Epithelial cell of proximal tubule (primary cell): ENCODE data around the gene CNN3. TPM values are rescaled to one million over a fixed set of nuclear protein-coding genes. Genes with fewer than 3 reads are reported as not detected.
A peak's percentile ranks its signal among the peaks of the same experiment; 100 is the strongest.

ENCODE experiments used
- DNase-seq: peaks from one replicate; pipeline ENCODE4 v3.0.0-alpha.2; 2011; ENCODE audit warnings: low read depth
- H3K4me3 ChIP-seq: 2 replicates; pipeline ENCODE4 v1.5.1; 2011; ENCODE audit warnings: low read depth, mild to moderate bottlenecking, low read length
- total RNA-seq: library from RNA; depleted of rRNA; stranded (reverse); fragments of >200 nt; gene quantifications from 2 replicates; pipeline ENCODE4 v1.2.3, GENCODE V29; 2015
- TF ChIP-seq, protein P1 (sequence below): conservative IDR thresholded peaks from 2 replicates; pipeline ENCODE4 v1.5.1; 2012; ENCODE audit warnings: low read depth, mild to moderate bottlenecking, low read length

The CNN3 gene
- total RNA-seq, 1 donor from 2014 or later: 196 TPM

DNA sequence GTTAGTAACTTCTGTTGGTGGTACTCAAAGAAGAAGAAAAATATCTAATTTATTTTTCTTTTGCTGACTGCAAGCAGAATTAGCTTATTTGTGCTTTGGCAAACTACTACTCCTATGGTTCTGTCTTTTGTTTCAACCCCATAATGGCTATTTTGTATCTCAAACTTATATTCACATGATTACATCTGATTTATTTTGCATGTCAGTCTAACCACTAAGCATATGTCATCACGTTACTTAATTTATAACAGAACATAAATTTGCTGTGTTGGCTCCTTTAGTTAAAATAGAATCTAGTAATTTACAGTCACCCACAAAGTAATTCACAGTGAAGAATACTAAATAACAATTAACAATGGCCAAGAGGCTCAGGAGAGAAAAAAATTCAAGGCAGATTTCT lies 39.1 kb upstream of the CNN3 start:
- DNase-seq: no peak
- TF ChIP-seq, protein P1, sequence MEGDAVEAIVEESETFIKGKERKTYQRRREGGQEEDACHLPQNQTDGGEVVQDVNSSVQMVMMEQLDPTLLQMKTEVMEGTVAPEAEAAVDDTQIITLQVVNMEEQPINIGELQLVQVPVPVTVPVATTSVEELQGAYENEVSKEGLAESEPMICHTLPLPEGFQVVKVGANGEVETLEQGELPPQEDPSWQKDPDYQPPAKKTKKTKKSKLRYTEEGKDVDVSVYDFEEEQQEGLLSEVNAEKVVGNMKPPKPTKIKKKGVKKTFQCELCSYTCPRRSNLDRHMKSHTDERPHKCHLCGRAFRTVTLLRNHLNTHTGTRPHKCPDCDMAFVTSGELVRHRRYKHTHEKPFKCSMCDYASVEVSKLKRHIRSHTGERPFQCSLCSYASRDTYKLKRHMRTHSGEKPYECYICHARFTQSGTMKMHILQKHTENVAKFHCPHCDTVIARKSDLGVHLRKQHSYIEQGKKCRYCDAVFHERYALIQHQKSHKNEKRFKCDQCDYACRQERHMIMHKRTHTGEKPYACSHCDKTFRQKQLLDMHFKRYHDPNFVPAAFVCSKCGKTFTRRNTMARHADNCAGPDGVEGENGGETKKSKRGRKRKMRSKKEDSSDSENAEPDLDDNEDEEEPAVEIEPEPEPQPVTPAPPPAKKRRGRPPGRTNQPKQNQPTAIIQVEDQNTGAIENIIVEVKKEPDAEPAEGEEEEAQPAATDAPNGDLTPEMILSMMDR: no peak
- no peak overlapping the region for H3K4me3 ChIP-seq

GRCh38 chr1:94963864-94964263 lies 37.0 kb upstream of the CNN3 start:
- TF ChIP-seq, protein P1: no peak
- DNase-seq: no peak
- H3K4me3 ChIP-seq: no peak overlapping the region

- TF ChIP-seq, protein P1: no peak
- DNase-seq: no peak
- peak overlapping the region; percentile 21 for H3K4me3 ChIP-seq
These were observed 35.7 kb upstream of the CNN3 start for GRCh38 chr1:94962409-94963265.

DNA sequence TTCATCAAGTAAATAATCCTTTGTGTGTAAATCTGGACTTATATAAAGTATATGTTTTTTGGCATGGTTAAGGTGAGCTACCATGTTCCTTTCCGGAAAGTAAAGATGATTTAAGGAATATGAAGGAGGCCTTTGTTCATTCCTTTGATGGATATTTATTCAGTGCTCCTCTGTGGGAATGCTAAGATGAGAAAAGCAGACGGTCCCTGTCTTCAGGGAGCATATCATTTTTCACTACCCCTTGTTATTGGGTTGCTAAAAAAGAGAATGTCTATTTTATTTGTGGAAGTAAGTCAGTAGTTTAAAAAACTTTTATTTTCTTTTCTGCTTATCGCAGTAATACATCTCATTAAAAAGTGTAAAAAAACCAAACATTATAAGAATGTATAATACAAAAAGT lies 35.1 kb upstream of the CNN3 start:
- no peak overlapping the region for H3K4me3 ChIP-seq
- TF ChIP-seq, protein P1: no peak
- no peak for DNase-seq

DNA sequence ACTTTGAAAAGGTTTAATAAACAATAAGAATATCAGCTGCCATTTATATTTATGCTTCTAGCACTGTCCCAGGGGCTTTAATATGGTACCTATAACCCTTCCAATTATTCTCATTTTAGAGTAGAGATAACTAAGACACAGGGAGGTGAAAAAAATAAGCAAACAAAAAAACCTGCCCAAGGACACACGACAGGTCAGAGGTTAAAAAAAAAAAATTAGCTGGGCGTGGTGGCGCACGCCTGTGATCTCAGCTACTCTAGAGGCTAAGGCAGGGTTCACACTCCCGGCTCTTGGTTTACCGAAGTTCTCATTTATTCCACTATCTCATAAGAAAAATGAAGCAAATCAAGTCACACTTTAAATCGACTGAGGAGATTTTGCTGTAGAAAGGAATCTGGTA lies 34.7 kb upstream of the CNN3 start:
- H3K4me3 ChIP-seq: no peak overlapping the region
- TF ChIP-seq, protein P1: no peak
- no peak for DNase-seq

GRCh38 chr1:94958081-94958480 lies 31.2 kb upstream of the CNN3 start:
- no peak for DNase-seq
- TF ChIP-seq, protein P1: no peak
- no peak overlapping the region for H3K4me3 ChIP-seq
